Measurements from ENCODE around the gene MGLL. TPM values are rescaled to one million over a fixed set of nuclear protein-coding genes. Genes with fewer than 3 reads are reported as not detected.

MGLL gene
- total RNA-seq, 1 donor from 2014 or later: 2.5 TPM

DNA sequence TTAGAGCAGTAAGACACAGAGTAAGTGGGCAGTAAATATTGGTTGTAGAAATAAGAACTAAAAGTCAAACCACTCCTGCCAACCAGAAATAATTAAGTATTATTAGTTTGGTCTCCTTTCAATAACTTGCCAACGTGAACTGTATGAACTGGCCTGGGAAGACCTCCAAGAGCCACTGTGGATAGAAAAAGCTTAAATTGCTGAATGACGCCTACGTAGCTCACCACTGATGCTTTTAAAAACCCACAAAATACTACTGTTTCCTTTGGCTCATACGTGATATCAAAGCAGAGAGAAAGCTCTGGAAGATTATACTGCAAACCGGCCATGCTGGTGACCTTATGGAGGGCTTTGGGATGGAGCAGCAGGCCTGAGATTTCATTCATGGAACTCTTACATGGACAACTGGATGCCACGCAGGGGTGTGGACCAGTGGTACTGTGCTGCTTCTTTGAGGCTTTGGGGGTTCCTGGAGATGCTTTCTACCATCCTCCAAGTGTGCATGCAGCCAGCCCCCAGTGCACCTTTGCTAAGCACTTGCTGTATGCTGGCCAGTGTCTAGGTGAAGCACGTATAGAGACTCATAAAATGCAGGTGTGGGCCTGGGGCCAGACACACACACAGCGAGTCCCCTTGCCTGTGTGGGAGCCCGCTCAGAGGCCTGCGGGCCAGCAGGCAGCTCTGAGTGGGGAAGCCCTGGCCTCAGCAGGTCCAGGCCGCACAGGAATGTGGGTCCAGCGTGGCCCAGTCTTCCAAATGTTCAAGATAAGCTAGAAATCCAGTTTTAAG is 82.8 kb downstream of the MGLL start:
- Mint-ChIP-seq H3K4me1 (peaks cover 36% of the 10 kb centered on the region), H3K27me3 (ENCODE audit: low read depth) (no peaks in the 10 kb centered on the region)

DNA sequence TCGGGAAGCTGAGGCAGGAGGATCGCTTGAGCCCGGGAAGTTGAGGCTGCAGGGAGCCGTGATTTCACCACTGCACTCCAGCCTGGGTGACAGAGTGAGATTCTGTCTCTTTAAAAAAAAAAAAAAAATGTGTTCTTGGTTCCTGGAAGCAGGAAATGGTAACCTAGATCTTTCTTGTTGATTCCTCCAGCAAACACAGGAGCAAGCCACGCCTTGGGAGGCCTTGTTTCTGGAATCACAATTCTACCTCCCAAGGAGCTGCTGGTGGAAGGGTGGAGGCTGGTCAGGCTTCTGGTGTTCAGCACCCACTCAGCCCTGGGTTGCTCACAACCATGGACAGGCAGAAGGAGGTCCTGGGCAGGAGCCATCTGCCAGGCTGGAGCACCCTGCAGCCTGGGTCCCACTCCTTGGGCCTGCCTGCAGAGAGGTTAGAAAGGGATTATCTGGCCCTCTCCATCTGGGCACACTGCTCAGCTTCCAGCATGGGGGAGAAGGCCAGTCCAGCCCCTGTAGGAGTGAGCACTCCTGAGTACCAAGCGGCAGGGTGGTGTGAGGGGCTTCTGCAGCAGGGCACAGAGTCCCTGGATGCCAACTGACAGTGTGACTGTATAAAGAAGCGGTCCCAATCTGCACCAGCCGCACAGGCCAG is 84.0 kb downstream of the MGLL start:
- Mint-ChIP-seq H3K9me3 (no peaks in the 10 kb centered on the region), H3K36me3 (no peaks in the 10 kb centered on the region), H3K27ac (peak overlapping the region; percentile 25), H3K4me3 (no peak overlapping the region), H3K4me1 (peaks cover 32% of the 10 kb centered on the region), H3K27me3 (ENCODE audit: low read depth) (no peaks in the 10 kb centered on the region)
- DNase-seq (ENCODE audit: low spot score in 2 of 2, unreplicated experiment in 2 of 2): no peak
- TF ChIP-seq, protein P1, sequence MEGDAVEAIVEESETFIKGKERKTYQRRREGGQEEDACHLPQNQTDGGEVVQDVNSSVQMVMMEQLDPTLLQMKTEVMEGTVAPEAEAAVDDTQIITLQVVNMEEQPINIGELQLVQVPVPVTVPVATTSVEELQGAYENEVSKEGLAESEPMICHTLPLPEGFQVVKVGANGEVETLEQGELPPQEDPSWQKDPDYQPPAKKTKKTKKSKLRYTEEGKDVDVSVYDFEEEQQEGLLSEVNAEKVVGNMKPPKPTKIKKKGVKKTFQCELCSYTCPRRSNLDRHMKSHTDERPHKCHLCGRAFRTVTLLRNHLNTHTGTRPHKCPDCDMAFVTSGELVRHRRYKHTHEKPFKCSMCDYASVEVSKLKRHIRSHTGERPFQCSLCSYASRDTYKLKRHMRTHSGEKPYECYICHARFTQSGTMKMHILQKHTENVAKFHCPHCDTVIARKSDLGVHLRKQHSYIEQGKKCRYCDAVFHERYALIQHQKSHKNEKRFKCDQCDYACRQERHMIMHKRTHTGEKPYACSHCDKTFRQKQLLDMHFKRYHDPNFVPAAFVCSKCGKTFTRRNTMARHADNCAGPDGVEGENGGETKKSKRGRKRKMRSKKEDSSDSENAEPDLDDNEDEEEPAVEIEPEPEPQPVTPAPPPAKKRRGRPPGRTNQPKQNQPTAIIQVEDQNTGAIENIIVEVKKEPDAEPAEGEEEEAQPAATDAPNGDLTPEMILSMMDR (IDR thresholded peaks at IDR 0.05; ENCODE audit: unreplicated experiment): no peak

More for the DNA sequence above, 82.8 kb downstream of the MGLL start:
- H3K9me3 Mint-ChIP-seq: no peaks in the 10 kb centered on the region
- no peak overlapping the region for H3K4me3 Mint-ChIP-seq
- TF ChIP-seq, protein P1 (IDR thresholded peaks at IDR 0.05; ENCODE audit: unreplicated experiment): no peak
- H3K27ac Mint-ChIP-seq: no peak overlapping the region
- no peaks in the 10 kb centered on the region for H3K36me3 Mint-ChIP-seq
- DNase-seq (ENCODE audit: low spot score in 2 of 2, unreplicated experiment in 2 of 2): no peak

DNA sequence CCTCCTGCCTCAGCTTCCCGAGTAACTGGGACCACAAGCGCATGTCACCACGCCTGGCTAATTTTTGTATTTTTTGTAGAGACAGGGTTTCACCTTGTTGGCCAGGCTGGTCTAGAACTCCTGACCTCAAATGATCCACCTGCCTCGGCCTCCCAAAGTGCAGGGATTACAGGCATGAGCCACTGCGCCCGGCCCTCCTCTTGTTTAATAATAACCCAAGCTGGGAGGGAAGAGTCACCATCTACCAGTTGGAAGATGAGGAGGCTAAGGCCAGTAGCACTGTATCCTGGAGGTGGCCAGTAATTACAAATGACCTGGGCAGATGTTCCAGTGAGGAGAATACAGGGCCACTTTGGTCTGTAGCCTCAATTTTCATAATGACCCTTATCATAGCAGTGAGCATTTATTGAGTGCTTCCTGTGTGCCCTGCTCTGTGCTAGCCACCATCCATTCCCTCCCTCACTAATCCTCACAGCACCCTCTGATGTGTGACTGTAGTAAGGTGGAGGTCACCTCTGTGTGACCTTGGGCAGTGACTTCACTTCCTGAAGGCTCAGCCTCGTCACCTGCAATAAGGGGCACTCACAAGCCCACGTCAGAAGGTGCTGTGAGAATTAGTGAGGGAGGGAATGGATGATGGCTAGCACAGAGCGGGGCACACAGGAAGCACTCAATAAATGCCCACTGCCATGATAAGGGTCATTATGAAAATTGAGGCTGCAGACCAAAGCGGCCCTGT is 85.3 kb downstream of the MGLL start:
- Mint-ChIP-seq H3K4me1 (peaks cover 33% of the 10 kb centered on the region), H3K36me3 (no peaks in the 10 kb centered on the region), H3K9me3 (no peaks in the 10 kb centered on the region), H3K27me3 (ENCODE audit: low read depth) (no peaks in the 10 kb centered on the region), H3K27ac (no peak overlapping the region), H3K4me3 (no peak overlapping the region)
- DNase-seq (ENCODE audit: low spot score in 2 of 2, unreplicated experiment in 2 of 2): no peak
- TF ChIP-seq, protein P1 (IDR thresholded peaks at IDR 0.05; ENCODE audit: unreplicated experiment): no peak

DNA sequence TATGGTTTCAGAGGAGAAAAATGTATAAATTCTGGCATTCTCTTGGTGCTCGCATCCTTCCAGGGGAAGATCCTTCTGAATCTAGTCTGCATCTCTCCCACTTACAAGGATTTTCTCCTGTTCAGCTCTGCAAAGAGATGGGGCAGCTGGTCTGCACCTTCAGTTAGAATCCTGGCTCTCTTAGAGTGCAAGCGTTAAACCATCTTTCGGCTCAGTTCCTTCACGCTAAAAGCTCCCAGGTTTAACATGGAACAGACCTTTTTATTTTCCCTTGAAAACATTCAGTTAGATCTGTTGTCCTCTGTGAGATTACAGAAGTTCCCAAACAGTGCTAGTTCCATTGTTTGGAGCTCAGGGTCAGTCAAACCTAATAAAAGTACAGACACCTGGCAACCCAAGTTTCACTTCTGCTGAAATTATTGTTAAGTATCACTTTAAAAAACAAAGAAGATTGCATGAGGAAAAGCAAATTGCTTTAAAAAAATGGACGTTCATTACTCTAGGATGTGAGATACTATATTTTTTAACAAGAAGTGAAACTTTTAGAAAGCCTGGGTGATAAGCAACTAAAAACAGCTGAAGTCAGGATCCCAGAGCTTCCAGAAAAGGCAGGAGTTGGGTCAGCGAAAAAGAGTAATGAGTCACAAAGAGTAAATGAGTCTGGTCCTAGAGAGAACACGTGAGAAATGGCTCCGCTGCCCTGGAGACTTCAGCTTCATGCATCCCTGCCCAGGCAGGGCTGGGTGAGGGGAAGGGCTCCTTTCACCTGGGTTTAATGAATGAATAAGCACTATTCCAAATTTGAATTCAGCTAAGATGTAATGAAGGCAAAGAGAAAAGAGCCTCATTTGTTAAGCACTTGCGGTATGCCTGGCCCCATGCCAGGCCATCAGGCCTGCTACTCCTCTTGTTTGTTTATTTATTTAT is 86.3 kb downstream of the MGLL start:
- H3K27ac Mint-ChIP-seq: peak overlapping the region; percentile 48
- TF ChIP-seq, protein P1 (IDR thresholded peaks at IDR 0.05; ENCODE audit: unreplicated experiment): no peak
- H3K4me3 Mint-ChIP-seq: no peak overlapping the region
- H3K9me3 Mint-ChIP-seq: no peaks in the 10 kb centered on the region
- H3K36me3 Mint-ChIP-seq: no peaks in the 10 kb centered on the region
- DNase-seq (ENCODE audit: low spot score in 2 of 2, unreplicated experiment in 2 of 2): no peak
- no peaks in the 10 kb centered on the region for H3K27me3 Mint-ChIP-seq (ENCODE audit: low read depth)
- H3K4me1 Mint-ChIP-seq: peaks cover 33% of the 10 kb centered on the region

Measured in mesothelial cell of epicardium (in vitro differentiated cells).